GM18520 (cell line): ENCODE measurements around the gene OR7C2.

ENCODE experiments used
- ATAC-seq: cut with Tn5 transposase; IDR thresholded peaks from one replicate; pipeline ENCODE4 v1.9.1; 2021; ENCODE audit not compliant: unreplicated experiment

Gene OR7C2

DNA sequence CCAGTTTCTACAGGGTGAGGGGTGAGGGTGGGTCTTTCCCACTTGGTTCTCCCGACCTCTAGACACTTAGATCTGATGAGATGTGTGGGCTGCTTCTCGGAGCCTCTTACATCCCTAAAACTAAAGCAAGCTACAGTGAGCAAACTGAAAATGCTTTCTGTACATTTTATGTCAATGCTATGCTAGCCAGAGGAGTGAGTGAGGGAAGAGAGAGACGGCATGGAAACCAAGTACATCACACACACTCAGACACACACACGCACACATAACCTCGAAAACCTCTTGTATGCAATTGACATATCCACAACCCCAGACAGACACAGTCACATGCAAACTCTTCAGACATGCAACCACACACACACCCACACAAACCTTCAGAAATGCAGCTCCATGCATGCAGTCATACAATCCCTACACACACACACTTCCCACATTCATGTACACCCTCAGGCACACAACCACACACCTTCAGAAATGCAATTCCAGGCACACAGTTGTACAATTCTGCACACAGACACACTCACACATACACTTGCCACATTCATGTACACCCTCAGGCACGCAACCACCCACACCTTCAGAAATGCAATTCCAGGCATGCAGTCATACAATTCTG, 37.0 kb downstream of the OR7C2 start:
- no peak for ATAC-seq

DNA sequence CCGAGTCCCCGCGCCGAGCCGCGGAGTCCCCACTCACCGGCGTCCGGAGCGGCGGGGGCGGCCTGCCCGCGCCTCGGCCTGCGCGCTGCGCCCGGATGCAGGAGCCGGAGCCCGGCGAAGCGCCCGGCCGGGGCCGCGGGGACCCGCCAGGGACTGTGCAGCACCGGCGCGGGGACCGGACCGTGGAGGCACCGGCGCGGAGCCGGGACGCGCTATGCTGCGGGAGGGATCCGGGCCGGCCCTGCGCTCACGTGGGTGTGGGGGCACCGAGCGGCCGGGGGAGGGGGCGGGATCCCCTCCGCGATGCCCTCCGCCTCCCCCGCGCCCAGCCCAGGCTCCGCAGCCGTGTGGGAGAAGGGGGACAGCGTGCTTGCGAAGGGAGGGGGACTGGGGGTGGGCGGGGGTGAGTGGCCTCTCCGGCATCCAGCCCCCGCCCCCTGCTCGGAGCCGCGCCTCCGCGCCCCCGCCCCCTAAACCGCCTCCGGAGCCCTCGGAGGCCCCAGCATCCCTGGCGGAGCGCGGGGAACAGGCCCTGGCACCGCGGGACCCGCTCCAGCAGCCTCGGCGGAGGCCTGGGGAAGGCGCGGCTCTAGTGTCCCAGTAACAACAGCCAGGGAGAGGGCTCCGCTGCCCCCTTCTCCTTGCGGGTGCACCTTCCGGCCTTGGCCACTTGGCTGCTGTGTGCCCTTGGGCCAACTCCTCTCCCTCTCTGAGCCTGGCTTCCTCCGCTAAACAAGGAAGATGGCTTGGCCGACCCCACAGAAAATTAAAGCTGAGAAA, 38.4 kb downstream of the OR7C2 start, which contains the start of gene SLC1A6:
TSS of gene SLC1A6 (minus strand) at position 389 of the 780 bp plus-strand sequence. CDS start 6,954 bp downstream, outside the sequence.
- ATAC-seq, result no peak

DNA sequence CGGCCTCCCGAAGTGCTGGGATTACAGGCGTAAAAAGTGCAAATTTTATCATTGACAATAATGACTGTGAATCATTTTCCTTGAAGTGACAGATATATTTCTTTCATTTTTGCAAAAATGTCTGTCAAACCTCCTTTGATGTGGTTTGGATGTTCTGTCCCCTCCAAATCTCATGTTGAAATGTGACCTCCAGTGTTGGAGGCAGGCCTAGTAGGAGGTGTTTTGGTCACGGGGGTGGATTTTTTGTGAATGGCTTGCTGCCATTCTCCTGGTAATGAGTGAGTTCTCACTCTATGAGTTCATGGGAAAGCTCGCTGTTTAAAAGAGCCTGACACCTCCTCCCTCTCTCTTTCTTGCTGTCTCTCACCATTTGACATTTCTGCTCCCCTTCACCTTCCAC, 43.8 kb downstream of the OR7C2 start:
- no peak for ATAC-seq
